ENCODE data around the gene ZFP57.

The ZFP57 gene

DNA sequence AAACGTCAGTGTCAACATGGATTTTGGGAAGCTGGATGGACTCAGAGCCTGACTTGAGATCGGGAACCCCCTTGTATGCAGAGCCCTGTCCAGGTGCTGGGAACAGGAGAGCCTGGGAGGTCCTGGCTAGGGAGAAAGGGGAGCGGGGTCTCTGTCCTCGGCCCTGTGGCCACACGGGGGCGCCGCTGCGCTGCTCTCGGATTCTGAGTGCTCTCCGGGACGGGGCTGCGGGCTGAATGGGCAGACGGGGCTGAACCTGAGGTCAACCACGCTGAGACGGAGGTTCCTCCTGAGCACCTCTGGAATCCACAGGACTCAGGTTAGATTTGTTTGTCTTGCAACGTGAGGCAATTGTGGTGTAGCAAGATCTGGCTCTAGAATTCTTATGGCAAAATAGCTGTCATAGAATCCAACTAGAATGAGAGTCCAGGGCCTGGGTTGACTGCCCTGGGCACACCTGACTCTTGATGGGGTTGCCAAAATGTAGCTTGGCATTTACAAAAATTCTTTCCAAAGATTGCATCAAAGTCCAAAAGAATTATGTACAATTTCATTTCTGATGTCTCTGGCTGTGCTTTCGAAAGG, 21.7 kb upstream of the ZFP57 start:
- TF ChIP-seq SPI1 (IDR thresholded peaks at IDR 0.05; ENCODE audit: low read depth, low read length) (no peak), POU2F2 (IDR thresholded peaks at IDR 0.05; ENCODE audit: low read depth, low read length) (no peak), TAF1 (IDR thresholded peaks at IDR 0.05; ENCODE audit: low read depth, low read length) (no peak), POLR2A (IDR thresholded peaks at IDR 0.05; ENCODE audit: low read depth, low read length) (no peak), PAX5 (IDR thresholded peaks at IDR 0.05; ENCODE audit: insufficient read depth, low read length, severe bottlenecking) (no peak), POLR2AphosphoS5 (IDR thresholded peaks at IDR 0.05; ENCODE audit: low read depth, low read length) (no peak)
- FAIRE-seq, result peak; percentile 59
- peak; percentile 43 for DNase-seq (ENCODE audit: insufficient read length, low spot score)

DNA sequence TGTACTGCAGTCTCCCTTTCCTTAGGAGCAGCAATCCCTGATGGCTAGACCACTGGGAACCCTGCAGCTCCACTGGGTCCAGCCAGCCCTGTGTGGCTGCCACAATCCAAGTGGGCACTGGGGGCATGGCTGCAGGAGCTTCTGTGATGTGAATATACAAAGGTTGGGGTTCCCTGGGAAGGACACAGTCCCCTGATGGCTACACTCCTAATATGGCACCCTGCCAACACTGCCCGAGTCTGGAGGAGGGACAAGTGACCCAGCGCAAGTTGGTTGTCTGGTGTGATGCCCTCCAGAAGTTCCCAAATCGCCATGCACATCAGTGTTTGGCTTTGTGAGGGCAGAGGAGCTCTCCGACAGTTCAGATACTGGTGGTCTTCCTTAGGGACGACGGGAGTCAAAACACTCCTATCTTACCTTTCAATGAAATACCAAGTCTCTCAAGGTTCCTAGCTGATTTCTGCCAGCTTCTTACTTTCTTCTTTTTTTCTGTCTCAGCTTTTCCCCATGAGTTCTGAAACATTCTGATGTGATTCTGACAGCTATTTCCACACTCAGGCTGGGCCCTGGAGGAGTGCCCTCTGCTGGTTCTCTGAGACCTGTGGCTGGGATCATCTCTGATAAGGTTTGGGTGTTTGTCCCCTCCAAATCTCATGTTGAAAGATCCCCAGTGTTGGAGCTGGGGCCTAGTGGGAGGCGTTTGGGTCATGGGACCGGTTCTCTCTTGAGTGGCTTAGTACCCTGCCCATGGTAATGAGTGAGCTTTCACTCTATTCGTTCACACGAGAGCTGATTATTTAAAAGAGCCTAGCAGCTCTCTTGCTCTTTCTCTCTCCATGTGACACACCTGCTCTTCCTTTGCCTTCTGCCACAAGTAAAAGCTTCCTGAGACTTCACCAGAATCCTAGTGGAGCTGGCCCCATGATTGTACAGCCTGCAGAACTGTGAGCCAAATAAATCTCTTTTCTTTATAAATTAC, 15.5 kb upstream of the ZFP57 start:
- TF ChIP-seq POLR2A (IDR thresholded peaks at IDR 0.05; ENCODE audit: low read depth, low read length) (no peak), POLR2AphosphoS5 (IDR thresholded peaks at IDR 0.05; ENCODE audit: low read depth, low read length) (no peak), PAX5 (IDR thresholded peaks at IDR 0.05; ENCODE audit: insufficient read depth, low read length, severe bottlenecking) (no peak), SPI1 (IDR thresholded peaks at IDR 0.05; ENCODE audit: low read depth, low read length) (no peak), TAF1 (IDR thresholded peaks at IDR 0.05; ENCODE audit: low read depth, low read length) (no peak), POU2F2 (IDR thresholded peaks at IDR 0.05; ENCODE audit: low read depth, low read length) (no peak)
- peak; percentile 41 for FAIRE-seq
- no peak for DNase-seq (ENCODE audit: insufficient read length, low spot score)

DNA sequence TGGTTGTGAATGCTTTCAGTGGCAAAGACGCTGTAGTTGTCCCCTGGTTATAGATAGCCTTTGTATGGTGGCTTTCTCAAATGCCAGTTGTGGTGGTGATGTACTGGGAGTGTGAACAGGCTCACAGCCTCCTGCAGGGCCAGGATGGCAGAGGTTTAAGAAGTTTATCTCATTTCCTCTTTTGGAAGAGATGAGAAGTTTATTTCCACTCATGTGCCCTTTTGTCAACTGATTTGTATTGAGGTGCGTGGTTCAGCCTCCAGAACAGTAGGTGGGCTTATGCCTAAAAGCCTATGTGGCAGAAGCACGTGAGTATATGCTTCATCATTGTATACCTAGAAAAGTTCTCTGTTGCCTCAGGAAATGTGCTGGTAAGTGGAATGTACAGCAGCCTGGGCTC, 13.7 kb upstream of the ZFP57 start:
- no peak for FAIRE-seq
- DNase-seq (ENCODE audit: insufficient read length, low spot score), result no peak
- TF ChIP-seq POLR2AphosphoS5 (IDR thresholded peaks at IDR 0.05; ENCODE audit: low read depth, low read length) (no peak), SPI1 (IDR thresholded peaks at IDR 0.05; ENCODE audit: low read depth, low read length) (peak; percentile 65)

DNA sequence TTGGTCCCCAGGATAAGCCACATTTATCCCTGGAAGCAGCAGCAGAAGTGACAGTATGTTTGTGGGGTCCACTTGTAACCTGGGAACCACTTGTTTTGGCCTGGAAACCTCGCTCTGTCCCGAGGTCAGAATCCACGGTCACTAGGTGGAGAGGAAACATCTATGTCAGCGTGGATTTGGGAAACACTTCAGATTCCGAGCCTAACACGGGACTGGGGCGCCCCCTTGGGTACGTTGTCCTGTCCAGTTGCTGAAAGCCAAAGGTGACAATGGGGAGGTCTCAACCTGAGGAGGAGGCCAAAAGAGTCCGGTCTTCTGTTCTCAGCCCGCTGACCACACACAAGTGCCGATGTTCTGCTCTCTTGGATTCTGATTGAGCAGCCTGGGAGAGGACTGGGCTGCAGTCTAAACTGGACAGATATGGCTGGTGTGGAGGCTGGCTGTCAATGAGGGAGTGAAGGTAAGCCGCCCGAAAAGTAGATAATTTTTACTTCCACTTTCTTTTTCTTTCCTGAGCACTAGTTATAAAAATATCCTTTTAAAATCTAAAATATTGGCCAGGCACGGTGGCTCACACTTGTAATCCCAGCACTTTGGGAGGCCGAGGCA, 4.9 kb upstream of the ZFP57 start:
- DNase-seq (ENCODE audit: insufficient read length, low spot score), result no peak
- TF ChIP-seq TAF1 (IDR thresholded peaks at IDR 0.05; ENCODE audit: low read depth, low read length) (no peak), POLR2AphosphoS5 (IDR thresholded peaks at IDR 0.05; ENCODE audit: low read depth, low read length) (no peak), POU2F2 (IDR thresholded peaks at IDR 0.05; ENCODE audit: low read depth, low read length) (no peak), PAX5 (IDR thresholded peaks at IDR 0.05; ENCODE audit: insufficient read depth, low read length, severe bottlenecking) (no peak), SPI1 (IDR thresholded peaks at IDR 0.05; ENCODE audit: low read depth, low read length) (no peak), POLR2A (IDR thresholded peaks at IDR 0.05; ENCODE audit: low read depth, low read length) (no peak)
- FAIRE-seq, result no peak

DNA sequence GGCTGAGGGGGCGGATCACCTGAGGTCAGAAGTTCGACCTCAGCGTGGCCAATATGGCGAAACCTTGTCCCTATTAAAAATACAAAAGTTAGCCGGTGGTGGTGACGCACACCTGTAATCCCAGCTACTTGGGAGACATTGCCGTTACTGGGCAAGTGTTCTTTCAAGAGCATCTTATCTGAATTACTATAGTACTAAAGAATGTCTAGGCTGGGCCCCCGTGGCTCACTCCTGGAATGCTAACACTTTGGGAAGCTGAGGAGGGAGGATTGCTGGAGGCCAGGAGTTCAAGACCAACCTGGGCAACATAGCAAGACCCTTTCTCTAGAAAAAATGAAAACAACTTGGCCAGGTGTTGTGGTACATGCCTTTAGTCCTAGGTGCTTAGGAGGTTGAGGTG, 859 bp upstream of the ZFP57 start:
- FAIRE-seq, result no peak
- TF ChIP-seq SPI1 (IDR thresholded peaks at IDR 0.05; ENCODE audit: low read depth, low read length), result no peak
- no peak for TF ChIP-seq POLR2A (IDR thresholded peaks at IDR 0.05; ENCODE audit: low read depth, low read length)
- TF ChIP-seq TAF1 (IDR thresholded peaks at IDR 0.05; ENCODE audit: low read depth, low read length), result no peak
- TF ChIP-seq PAX5 (IDR thresholded peaks at IDR 0.05; ENCODE audit: insufficient read depth, low read length, severe bottlenecking), result no peak
- no peak for TF ChIP-seq POU2F2 (IDR thresholded peaks at IDR 0.05; ENCODE audit: low read depth, low read length)
- no peak for TF ChIP-seq POLR2AphosphoS5 (IDR thresholded peaks at IDR 0.05; ENCODE audit: low read depth, low read length)

DNA sequence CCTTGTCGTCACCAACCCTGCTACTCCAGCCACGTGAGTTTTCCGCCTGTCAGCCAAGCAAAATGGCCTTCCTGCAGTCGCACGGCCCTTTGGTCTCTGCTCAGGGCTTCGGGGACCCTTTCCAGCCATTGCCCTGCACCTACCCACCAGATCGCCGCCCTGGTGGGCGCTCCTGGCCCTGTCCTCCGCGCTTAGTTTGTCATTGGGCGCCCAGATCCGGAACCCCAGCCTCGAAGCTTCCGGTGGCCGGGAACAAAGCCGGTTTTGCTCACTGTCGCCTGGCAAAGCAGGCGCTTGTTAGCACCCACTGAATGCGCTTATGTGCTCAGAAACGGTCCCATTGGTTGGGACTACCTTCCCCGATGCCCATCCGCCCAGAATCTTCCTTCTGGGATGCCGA, 536 bp downstream of the ZFP57 start:
- 0 out of 2 replicates have a peak, but pooled peaks have one; percentile 14 for TF ChIP-seq POLR2A (IDR thresholded peaks at IDR 0.05; ENCODE audit: low read depth, low read length)
- TF ChIP-seq TAF1 (IDR thresholded peaks at IDR 0.05; ENCODE audit: low read depth, low read length), result no peak; the same call in 1 of the 2 replicates
- peak; percentile 44 for DNase-seq (ENCODE audit: insufficient read length, low spot score)
- peak; percentile 80 for FAIRE-seq

More for the DNA sequence above, 859 bp upstream of the ZFP57 start:
- no peak for DNase-seq (ENCODE audit: insufficient read length, low spot score)

DNA sequence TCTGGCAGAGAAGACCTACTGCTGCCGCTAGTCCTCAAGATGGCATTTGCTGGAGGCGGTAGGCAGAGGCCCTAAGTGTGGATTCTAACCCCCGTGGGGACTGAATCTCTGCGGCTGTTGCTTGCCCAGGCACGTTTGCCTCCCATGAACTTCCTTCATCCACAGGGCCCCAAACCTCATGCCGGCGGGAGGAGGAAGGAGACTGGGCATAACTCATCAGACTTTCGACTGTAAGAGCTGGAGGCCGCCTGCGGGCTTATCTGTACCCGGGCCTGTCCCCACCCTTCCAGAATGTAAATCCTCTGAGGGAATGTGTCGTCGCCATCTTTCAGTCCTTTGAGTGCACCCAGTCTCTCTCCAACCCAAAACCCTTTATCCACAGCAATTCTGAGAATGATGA, 990 bp downstream of the ZFP57 start:
- FAIRE-seq, result no peak
- no peak for DNase-seq (ENCODE audit: insufficient read length, low spot score)
- TF ChIP-seq PAX5 (IDR thresholded peaks at IDR 0.05; ENCODE audit: insufficient read depth, low read length, severe bottlenecking), result no peak
- no peak for TF ChIP-seq POLR2A (IDR thresholded peaks at IDR 0.05; ENCODE audit: low read depth, low read length)

DNA sequence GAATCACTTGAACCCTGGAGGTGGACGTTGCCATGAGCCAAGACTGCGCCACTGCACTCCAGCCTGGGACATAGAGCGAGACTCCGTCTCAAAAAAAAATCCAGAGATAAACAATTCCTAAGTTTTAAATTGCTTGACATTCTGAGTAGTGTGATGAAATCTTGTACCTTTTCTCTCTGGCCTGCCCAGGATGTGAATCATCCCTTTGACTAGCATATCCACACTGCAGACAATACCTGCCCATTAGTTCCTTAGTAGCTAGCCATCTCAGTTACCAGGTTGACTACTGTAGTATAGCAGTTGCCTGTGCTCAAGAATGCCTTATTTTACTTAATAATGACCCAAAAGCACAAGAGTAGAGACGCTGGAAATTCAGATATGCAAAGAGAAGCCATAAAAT, 2.8 kb downstream of the ZFP57 start:
- TF ChIP-seq PAX5 (IDR thresholded peaks at IDR 0.05; ENCODE audit: insufficient read depth, low read length, severe bottlenecking), result no peak
- no peak for TF ChIP-seq POLR2AphosphoS5 (IDR thresholded peaks at IDR 0.05; ENCODE audit: low read depth, low read length)
- TF ChIP-seq POU2F2 (IDR thresholded peaks at IDR 0.05; ENCODE audit: low read depth, low read length), result no peak
- no peak for TF ChIP-seq SPI1 (IDR thresholded peaks at IDR 0.05; ENCODE audit: low read depth, low read length)
- TF ChIP-seq POLR2A (IDR thresholded peaks at IDR 0.05; ENCODE audit: low read depth, low read length), result no peak
- no peak for TF ChIP-seq TAF1 (IDR thresholded peaks at IDR 0.05; ENCODE audit: low read depth, low read length)
- no peak for FAIRE-seq
- no peak for DNase-seq (ENCODE audit: insufficient read length, low spot score)

DNA sequence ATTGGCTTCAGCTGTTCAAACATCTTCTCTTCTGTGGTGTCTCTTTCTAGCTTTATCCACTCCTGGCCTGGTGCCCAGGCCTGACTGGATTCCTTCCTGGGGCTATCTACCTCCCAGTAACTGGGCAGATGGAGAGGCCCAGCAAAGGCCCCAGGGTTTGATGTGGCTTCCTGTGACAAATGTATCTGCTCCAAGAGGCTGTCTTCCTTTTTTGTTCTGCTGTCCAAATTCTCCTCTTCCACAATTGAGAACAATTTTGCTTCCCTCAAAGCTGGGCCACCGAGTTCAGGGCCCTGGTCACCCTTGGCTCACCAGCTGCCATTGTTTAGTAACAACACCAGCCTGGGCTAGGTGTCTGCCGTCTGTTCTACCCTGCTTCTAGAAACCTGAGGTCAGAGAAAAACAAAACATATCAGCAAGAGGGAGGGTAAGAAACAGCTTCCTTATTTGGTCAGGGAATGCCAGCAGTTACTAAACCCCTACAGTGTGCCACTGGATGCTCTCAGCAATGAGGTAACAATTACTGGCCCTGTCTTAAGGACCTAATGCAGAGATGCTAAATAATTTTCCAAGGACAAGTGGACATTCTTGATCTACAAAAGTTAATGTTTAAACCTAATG, 3.9 kb downstream of the ZFP57 start:
- peak; percentile 33 for FAIRE-seq
- TF ChIP-seq PAX5 (IDR thresholded peaks at IDR 0.05; ENCODE audit: insufficient read depth, low read length, severe bottlenecking), result no peak
- TF ChIP-seq SPI1 (IDR thresholded peaks at IDR 0.05; ENCODE audit: low read depth, low read length), result no peak
- no peak for TF ChIP-seq POLR2AphosphoS5 (IDR thresholded peaks at IDR 0.05; ENCODE audit: low read depth, low read length)
- TF ChIP-seq TAF1 (IDR thresholded peaks at IDR 0.05; ENCODE audit: low read depth, low read length), result no peak
- TF ChIP-seq POU2F2 (IDR thresholded peaks at IDR 0.05; ENCODE audit: low read depth, low read length), result no peak
- no peak for TF ChIP-seq POLR2A (IDR thresholded peaks at IDR 0.05; ENCODE audit: low read depth, low read length)
- no peak for DNase-seq (ENCODE audit: insufficient read length, low spot score)
